Measurements from ENCODE around the gene ZDHHC8. TPM values are rescaled to one million over a fixed set of nuclear protein-coding genes. Genes with fewer than 3 reads are reported as not detected.

Gene ZDHHC8
- total and polyA plus RNA-seq, 11 donors, result 15.7 to 45.2 (median 38.2) TPM

- DNase-seq, result no peak
- Histone ChIP-seq H3K9me3 (no peaks in the 10 kb centered on the region), H3K4me1 (no peaks in the 10 kb centered on the region), H3K4me3 (no peak overlapping the region), H3K27me3 (no peaks in the 10 kb centered on the region), H3K27ac (no peak overlapping the region), H3K36me3 (no peaks in the 10 kb centered on the region)
- 87 to 90% (median 89%) methylated on average over 10 of the region's 10 CpGs for WGBS, 4 donors
- intact Hi-C loops (cut with DNase I), result no loop called here
- no peak for ATAC-seq
- TF ChIP-seq CTCF (IDR thresholded peaks at IDR 0.05) (no peak), POLR2A (IDR thresholded peaks at IDR 0.05) (no peak)
Observed at GRCh38 chr22:20192293-20192971, 60.8 kb downstream of the ZDHHC8 start.

DNA sequence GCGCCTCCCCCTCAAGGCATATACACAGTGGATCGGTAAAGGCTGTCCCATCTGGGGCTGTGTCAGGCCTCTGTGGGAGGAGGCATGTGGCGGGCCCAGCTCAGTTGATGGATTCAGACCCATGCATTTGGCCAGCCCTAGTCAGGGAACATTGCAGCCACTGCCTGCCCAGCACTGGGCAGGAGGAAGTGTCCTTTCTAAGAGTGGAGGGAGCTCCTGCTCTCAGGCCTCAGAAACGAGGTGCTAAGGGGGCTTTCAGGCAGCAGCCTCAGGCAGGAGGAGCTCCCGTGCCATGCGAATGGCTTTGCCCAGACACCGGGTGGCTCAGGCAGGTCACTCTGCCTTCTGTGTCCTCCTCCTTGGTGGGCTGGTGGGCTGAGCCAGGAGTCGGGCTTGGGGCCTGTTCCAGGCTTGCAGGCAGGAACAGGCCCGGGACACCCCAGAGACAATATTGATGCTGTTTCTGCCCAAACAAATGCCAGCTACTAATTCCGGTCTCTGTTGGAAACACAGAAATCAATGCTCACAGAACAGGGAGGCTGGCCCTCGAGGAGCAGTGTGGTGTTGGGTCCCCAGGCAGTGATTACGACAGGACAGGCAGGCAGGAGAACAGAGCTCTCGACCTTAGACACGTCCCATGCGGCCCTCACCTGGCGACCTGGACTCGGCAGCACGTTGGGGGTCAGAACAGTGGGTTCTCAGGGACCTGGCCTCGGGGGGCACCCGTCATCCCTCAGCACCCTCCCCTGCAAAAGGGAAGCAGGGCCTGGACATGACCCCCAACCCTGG is 61.6 kb downstream of the ZDHHC8 start:
- TF ChIP-seq POLR2A (IDR thresholded peaks at IDR 0.05) (no peak), CTCF (IDR thresholded peaks at IDR 0.05) (no peak)
- no peaks in the 10 kb centered on the region for H3K9me3 ChIP-seq
- ATAC-seq, result peak in 2 of 4 donors; percentile 21 to 23
- H3K27me3 ChIP-seq, result no peaks in the 10 kb centered on the region
- no peak overlapping the region for H3K4me3 ChIP-seq
- intact Hi-C loops (cut with DNase I), result no loop called here
- 80 to 90% (median 83%) methylated on average over 13 to 20 of the region's 20 CpGs for WGBS, 4 donors
- DNase-seq, result no peak
- H3K36me3 ChIP-seq, result no peaks in the 10 kb centered on the region
- no peaks in the 10 kb centered on the region for H3K4me1 ChIP-seq
- H3K27ac ChIP-seq, result no peak overlapping the region

DNA sequence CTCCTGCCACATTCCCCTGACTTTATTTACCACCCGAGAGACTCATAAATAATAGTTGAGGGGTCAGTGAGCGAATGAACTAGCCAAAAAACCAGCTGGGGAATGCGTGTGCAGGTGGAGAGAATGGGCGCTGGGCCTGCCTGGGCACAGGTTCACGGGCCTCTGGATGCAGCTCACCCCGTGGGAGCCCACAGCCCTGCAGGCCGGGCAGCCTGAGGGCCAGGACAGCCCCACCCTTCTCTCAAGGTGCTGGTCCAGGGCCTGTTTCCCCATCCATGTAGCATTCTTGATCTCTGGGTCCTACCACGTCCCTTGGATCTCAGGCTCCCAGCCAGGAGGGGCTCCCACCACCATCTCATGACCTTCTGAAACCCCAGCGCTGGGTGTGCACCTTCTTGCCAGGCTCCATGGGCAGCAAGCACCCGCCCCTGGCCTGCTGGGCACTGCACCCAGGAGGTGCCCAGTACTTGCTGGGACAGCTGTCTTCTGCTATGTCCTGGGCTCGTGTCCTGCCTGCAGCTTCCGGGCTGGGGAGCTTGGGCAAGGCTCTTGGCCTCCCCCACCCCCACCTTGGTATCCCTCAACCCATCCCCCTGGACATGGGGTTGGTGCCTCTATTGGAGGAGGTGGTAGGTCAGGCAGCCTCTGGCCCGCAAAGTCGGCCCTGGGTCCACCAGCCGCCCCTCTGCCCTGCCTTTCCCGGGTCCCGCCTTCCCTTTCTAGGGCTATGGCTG is 62.3 kb downstream of the ZDHHC8 start:
- ATAC-seq (no peak), DNase-seq (no peak)
- Histone ChIP-seq H3K27me3 (no peaks in the 10 kb centered on the region), H3K4me1 (no peaks in the 10 kb centered on the region), H3K9me3 (no peaks in the 10 kb centered on the region), H3K36me3 (no peaks in the 10 kb centered on the region), H3K4me3 (no peak overlapping the region), H3K27ac (no peak overlapping the region)
- intact Hi-C loops (cut with DNase I), result no loop called here
- TF ChIP-seq POLR2A (IDR thresholded peaks at IDR 0.05) (no peak), CTCF (IDR thresholded peaks at IDR 0.05) (no peak)
- 85 to 93% (median 88%) methylated on average over 16 to 17 of the region's 17 CpGs for WGBS, 4 donors
